OCI-M2 (cell line): ENCODE measurements around the gene OR2H2.
A peak's percentile ranks its signal among the peaks of the same experiment; 100 is the strongest.

Source experiments
- DNase-seq: peaks from one replicate; lab custom pipeline; 2025; ENCODE audit not compliant: unreplicated experiment; lab: John Stamatoyannopoulos, UW

OR2H2 gene

GRCh38 chr6:29584821-29585220 lies at the start of gene OR2H2:
Gene OR2H2 (plus strand): TSS chr6:29585121. CDS start chr6:29587945, 2,824 bp downstream.
- DNase-seq, result no peak

- no peak for DNase-seq
Observed at GRCh38 chr6:29537714-29538403, 47.1 kb upstream of the OR2H2 start.

- no peak for DNase-seq
Observed at GRCh38 chr6:29547573-29547972, 37.3 kb upstream of the OR2H2 start.

- no peak for DNase-seq
Observed at GRCh38 chr6:29552512-29553051, 32.3 kb upstream of the OR2H2 start.

- DNase-seq, result no peak
Observed at GRCh38 chr6:29553268-29554057, 31.5 kb upstream of the OR2H2 start.

- no peak for DNase-seq
Observed at GRCh38 chr6:29554764-29555163, 30.2 kb upstream of the OR2H2 start.

GRCh38 chr6:29557320-29557719 lies 27.6 kb upstream of the OR2H2 start:
- no peak for DNase-seq

- no peak for DNase-seq
Observed at GRCh38 chr6:29558439-29559079, 26.4 kb upstream of the OR2H2 start.

GRCh38 chr6:29559524-29560287 lies 25.2 kb upstream of the OR2H2 start, which contains the start of gene UBD:
Gene UBD (minus strand): TSS chr6:29559732. CDS start chr6:29559701, 31 bp downstream.
- no peak for DNase-seq

GRCh38 chr6:29561091-29561490 lies 23.8 kb upstream of the OR2H2 start:
- no peak for DNase-seq

GRCh38 chr6:29561606-29562181 lies 23.2 kb upstream of the OR2H2 start:
- no peak for DNase-seq

GRCh38 chr6:29563435-29563965 lies 21.4 kb upstream of the OR2H2 start:
- no peak for DNase-seq

- DNase-seq, result no peak
Observed at GRCh38 chr6:29564875-29565274, 20.0 kb upstream of the OR2H2 start.

- DNase-seq, result no peak
Observed at GRCh38 chr6:29566856-29567255, 18.1 kb upstream of the OR2H2 start.

- no peak for DNase-seq
Observed at GRCh38 chr6:29567541-29567940, 17.4 kb upstream of the OR2H2 start.

- no peak for DNase-seq
Observed at GRCh38 chr6:29567991-29568390, 16.9 kb upstream of the OR2H2 start.

GRCh38 chr6:29576056-29576455 lies 8.9 kb upstream of the OR2H2 start:
- DNase-seq, result no peak

GRCh38 chr6:29577544-29577943 lies 7.4 kb upstream of the OR2H2 start:
- no peak for DNase-seq

GRCh38 chr6:29589423-29590048 lies 4.6 kb downstream of the OR2H2 start:
- DNase-seq, result peak; percentile 37
